Thymus (tissue), 11 donors: ENCODE measurements around the gene MIXL1. TPM values are rescaled to one million over a fixed set of nuclear protein-coding genes. Genes with fewer than 3 reads are reported as not detected.
"Not testable (repeated sequence)": the region's sequence is repeated elsewhere in the genome, so short reads cannot be mapped to it uniquely, and the experiment has no call there.

Source experiments
- DNase-seq, 9 donors: peaks; one replicate each; pipeline ENCODE4 v3.0.0-alpha.2; 2013; ENCODE audit warnings: low spot score in 9 of 9, low read depth in 6 of 9, missing footprints in 1 of 9
- H3K27ac ChIP-seq, 2 donors: one replicate each; pipeline ENCODE4 v1.5.1; 2013; ENCODE audit warnings: control low read depth in 1 of 2, low read depth in 1 of 2, low read length in 1 of 2, mild to moderate bottlenecking in 1 of 2, moderate library complexity in 1 of 2
- H3K27me3 ChIP-seq, 2 donors: one replicate each; pipeline ENCODE4 v1.5.1; 2013; ENCODE audit warnings: low read length in 1 of 2; ENCODE audit not compliant: control insufficient read depth in 2 of 2, insufficient read depth in 1 of 2
- H3K36me3 ChIP-seq, 2 donors: one replicate each; pipeline ENCODE4 v1.5.1; 2013; ENCODE audit warnings: low read length in 1 of 2, mild to moderate bottlenecking in 1 of 2, moderate library complexity in 1 of 2; ENCODE audit not compliant: control insufficient read depth in 2 of 2, insufficient read depth in 2 of 2
- H3K4me1 ChIP-seq, 2 donors: one replicate each; pipeline ENCODE4 v1.5.1; 2013; ENCODE audit warnings: low read length in 2 of 2; ENCODE audit not compliant: control insufficient read depth in 2 of 2, insufficient read depth in 2 of 2
- H3K4me3 ChIP-seq, 2 donors: one replicate each; pipeline ENCODE4 v1.5.1; 2013; ENCODE audit warnings: low read length in 2 of 2, control low read depth in 1 of 2, mild to moderate bottlenecking in 1 of 2
- H3K9me3 ChIP-seq, 2 donors: one replicate each; pipeline ENCODE4 v1.5.1; 2013; ENCODE audit warnings: low read length in 1 of 2, mild to moderate bottlenecking in 1 of 2; ENCODE audit not compliant: control insufficient read depth in 2 of 2, insufficient read depth in 1 of 2
- WGBS: extraction: QIAGEN DNeasy Blood & Tissue Kit; methylation state at CpG from one replicate; pipeline ENCODE4 v1.1.7; 2013; 5-methylcytosine and 5-hydroxymethylcytosine counted together
- polyA plus RNA-seq: library from polyadenylated mRNA; stranded (reverse); fragments of 200-250 nt; gene quantifications from one replicate; pipeline ENCODE4 v1.2.3, GENCODE V29; 2013
- total RNA-seq: library from RNA; stranded (reverse); fragments of 120-200 nt; gene quantifications from one replicate; pipeline ENCODE4 v1.2.4, GENCODE V29; 2013
- donor health status: healthy.

The MIXL1 gene
- total and polyA plus RNA-seq, 2 donors, result 0.09 to 0.30 TPM

- Histone ChIP-seq H3K36me3 (peaks cover 7 to 31% of the 10 kb centered on the region in 2 donors), H3K27ac (no peak overlapping the region), H3K9me3 (peaks cover 0 to 5% of the 10 kb centered on the region in 2 donors), H3K27me3 (no peaks in the 10 kb centered on the region), H3K4me1 (no peaks in the 10 kb centered on the region), H3K4me3 (no peak overlapping the region)
- DNase-seq, result no peak
- WGBS, result 98% methylated on average over 3 of the region's 3 CpGs
These were observed 31.9 kb downstream of the MIXL1 start for GRCh38 chr1:226255380-226255779.

GRCh38 chr1:226261818-226262217 lies 38.4 kb downstream of the MIXL1 start:
- 97% methylated on average over 1 of the region's 1 CpG for WGBS
- H3K36me3 ChIP-seq, result peaks cover 7 to 30% of the 10 kb centered on the region in 2 donors

GRCh38 chr1:226268421-226269124 lies 45.1 kb downstream of the MIXL1 start:
- Histone ChIP-seq H3K9me3 (no peaks in the 10 kb centered on the region), H3K36me3 (peaks cover 5 to 30% of the 10 kb centered on the region in 2 donors), H3K27ac (no peak overlapping the region), H3K27me3 (no peaks in the 10 kb centered on the region), H3K4me3 (no peak overlapping the region), H3K4me1 (no peaks in the 10 kb centered on the region)
- no peak for DNase-seq
- WGBS, result 96% methylated on average over 3 of the region's 3 CpGs

More at GRCh38 chr1:226261818-226262217, 38.4 kb downstream of the MIXL1 start:
- Histone ChIP-seq H3K27me3 (no peaks in the 10 kb centered on the region), H3K9me3 (peaks cover 1 to 7% of the 10 kb centered on the region in 2 donors), H3K4me3 (no peak overlapping the region), H3K4me1 (no peaks in the 10 kb centered on the region), H3K27ac (no peak overlapping the region)
- DNase-seq, result no peak

GRCh38 chr1:226272233-226272902 lies 48.9 kb downstream of the MIXL1 start:
- H3K4me1 ChIP-seq, H3K27ac ChIP-seq, H3K4me3 ChIP-seq, H3K27me3 ChIP-seq, H3K9me3 ChIP-seq, DNase-seq: not testable (repeated sequence)
- 93% methylated on average over 8 of the region's 8 CpGs for WGBS
- H3K36me3 ChIP-seq, result peaks cover 8 to 32% of the 10 kb centered on the region in 2 donors

- Histone ChIP-seq H3K27me3 (no peaks in the 10 kb centered on the region), H3K9me3 (no peaks in the 10 kb centered on the region), H3K4me3 (no peak overlapping the region), H3K27ac (no peak overlapping the region), H3K36me3 (peaks cover 13 to 20% of the 10 kb centered on the region in 2 donors), H3K4me1 (no peaks in the 10 kb centered on the region)
- WGBS, result 93% methylated on average over 1 of the region's 1 CpG
- no peak for DNase-seq
These were observed 50.7 kb downstream of the MIXL1 start for GRCh38 chr1:226274138-226274537.

- H3K4me1 ChIP-seq, result no peaks in the 10 kb centered on the region
- no peak for DNase-seq
- no peak overlapping the region for H3K4me3 ChIP-seq
- 97% methylated on average over 3 of the region's 3 CpGs for WGBS
- H3K36me3 ChIP-seq, result peaks cover 8 to 14% of the 10 kb centered on the region in 2 donors
- H3K9me3 ChIP-seq, result no peaks in the 10 kb centered on the region
- no peaks in the 10 kb centered on the region for H3K27me3 ChIP-seq
- H3K27ac ChIP-seq, result no peak overlapping the region
These were observed 52.7 kb downstream of the MIXL1 start for GRCh38 chr1:226276077-226276682.

Other genes starting within 250 kb of the MIXL1 start
- gene SDE2, start 224.3 kb upstream of the MIXL1 start, total RNA-seq, result 29.7 TPM
- gene SDE2, start 224.3 kb upstream of the MIXL1 start, polyA plus RNA-seq, result 13.8 TPM
- gene H3-3A, start 160.9 kb upstream of the MIXL1 start, total RNA-seq, result 725 TPM
- 1,694 TPM for gene H3-3A, start 160.9 kb upstream of the MIXL1 start, polyA plus RNA-seq
- 21.1 TPM for gene ACBD3, start 36.9 kb upstream of the MIXL1 start, total RNA-seq
- gene ACBD3, start 36.9 kb upstream of the MIXL1 start, polyA plus RNA-seq, result 17.9 TPM
- gene LIN9, start 85.5 kb downstream of the MIXL1 start, total RNA-seq, result 13.3 TPM
- gene LIN9, start 85.5 kb downstream of the MIXL1 start, polyA plus RNA-seq, result 5.5 TPM
- gene PARP1, start 184.4 kb downstream of the MIXL1 start, total RNA-seq, result 73.9 TPM
- gene PARP1, start 184.4 kb downstream of the MIXL1 start, polyA plus RNA-seq, result 36.7 TPM